HCT116 (cell line): ENCODE measurements around the gene FASLG. TPM values are rescaled to one million over a fixed set of nuclear protein-coding genes. Genes with fewer than 3 reads are reported as not detected.

Source experiments
- ATAC-seq: fragments of 200-7000 bp; cut with Tn5 transposase; 2 replicates; pipeline ENCODE4 v1.9.1; 2020; ENCODE audit warnings: mild to moderate bottlenecking, moderate library complexity
- BruUV-seq: library from RNA; stranded (reverse); fragments of 400-500 nt; replicated peaks from 2 replicates; lab custom pipeline; 2021; lab: Mats Ljungman, UMichigan
- CTCF ChIA-PET: fragments of 300-600 bp; sonication (Branson Sonifier 250); formaldehyde crosslinking; loops from one replicate; lab custom pipeline; 2021; ENCODE audit warnings: antibody characterized with exemption; lab: Charles Lee
- POLR2A ChIA-PET: fragments of 300-600, 350-600 bp; sonication (Branson Sonifier 250); formaldehyde crosslinking; loops from one replicate; lab custom pipeline; 2021; ENCODE audit warnings: antibody characterized with exemption; lab: Charles Lee
- RAD21 ChIA-PET, 2 experiments: fragments of 300-600 bp; sonication (Branson Sonifier 250); formaldehyde crosslinking; loops; one replicate each; lab custom pipeline; 2023; ENCODE audit warnings: low total read pairs in 2 of 2; ENCODE audit not compliant: uncharacterized antibody in 2 of 2, unreplicated experiment in 2 of 2, low non-redundant PET in 1 of 2; lab: Charles Lee
- DNase-seq: peaks from one replicate; pipeline ENCODE4 v3.0.0-alpha.2; 2010; ENCODE audit warnings: low read depth, low spot score
- H2AFZ ChIP-seq: fragments of 200-600 bp; shearing (Covaris generic), sonication (generic); 2 replicates; pipeline ENCODE4 v1.6.1; 2017; ENCODE audit warnings: low read depth, mixed run types, mixed read lengths, antibody characterized with exemption, low read length; ENCODE audit not compliant: poor library complexity, severe bottlenecking
- H3K27ac ChIP-seq: 2 replicates; pipeline ENCODE4 v1.5.1; 2012; ENCODE audit warnings: low read depth, low read length
- H3K27me3 ChIP-seq: fragments of 200-600 bp; sonication (generic); 2 replicates; pipeline ENCODE4 v1.6.1; 2016; ENCODE audit warnings: mixed run types, low read length, mixed read lengths; ENCODE audit not compliant: insufficient read depth
- H3K36me3 ChIP-seq, 2 experiments: fragments of 200-500 bp in 1 of 2; fragments of 200-600 bp in 1 of 2; sonication (Bioruptor generic) in 1 of 2; sonication (generic) in 1 of 2; 2 replicates each; pipeline versions ENCODE4 v1.5.1 to v1.6.1; 2014 to 2016; ENCODE audit warnings: low read length in 2 of 2, inconsistent platforms in 1 of 2, mixed read lengths in 1 of 2, mixed run types in 1 of 2; ENCODE audit not compliant: insufficient read depth in 2 of 2, control insufficient read depth in 1 of 2
- H3K4me1 ChIP-seq, 2 experiments: fragments of 200-600 bp in 1 of 2; sonication (generic) in 1 of 2; 2 replicates each; pipeline versions ENCODE4 v1.5.1 to v1.6.1; 2012 to 2017; ENCODE audit warnings: low read length in 2 of 2, inconsistent platforms in 1 of 2, mild to moderate bottlenecking in 1 of 2, mixed read lengths in 1 of 2, mixed run types in 1 of 2, moderate library complexity in 1 of 2; ENCODE audit not compliant: insufficient read depth in 2 of 2, control insufficient read depth in 1 of 2
- H3K4me2 ChIP-seq: fragments of 200-600 bp; sonication (generic); 2 replicates; pipeline ENCODE4 v1.6.1; 2017; ENCODE audit warnings: mixed run types, low read length, mixed read lengths
- H3K4me3 ChIP-seq, 2 experiments: fragments of 200-600 bp in 1 of 2; sonication (generic) in 1 of 2; replicated peaks in 1 of 2; 2 replicates each; pipeline ENCODE4 v1.5.1; 2011 to 2016; ENCODE audit warnings: low read length in 2 of 2, control low read depth in 1 of 2, low read depth in 1 of 2, mild to moderate bottlenecking in 1 of 2, mixed read lengths in 1 of 2, mixed run types in 1 of 2
- H3K79me2 ChIP-seq: fragments of 200-600 bp; sonication (generic); 2 replicates; pipeline ENCODE4 v1.6.1; 2017; ENCODE audit warnings: mild to moderate bottlenecking, mixed run types, low read length, moderate library complexity, mixed read lengths; ENCODE audit not compliant: insufficient read depth
- H3K9ac ChIP-seq: fragments of 200-600 bp; sonication (generic); 2 replicates; pipeline ENCODE4 v1.6.1; 2016; ENCODE audit warnings: low read length, mixed read lengths
- H3K9me2 ChIP-seq: fragments of 200-600 bp; sonication (generic), shearing (Covaris generic); 2 replicates; pipeline ENCODE4 v1.6.1; 2017; ENCODE audit warnings: mixed run types, mild to moderate bottlenecking, moderate library complexity; ENCODE audit not compliant: insufficient read depth
- H3K9me3 ChIP-seq, 2 experiments: fragments of 200-500 bp in 1 of 2; fragments of 200-600 bp in 1 of 2; sonication (Bioruptor generic) in 1 of 2; sonication (generic) in 1 of 2; 2 replicates each; pipeline ENCODE4 v1.6.1; 2014 to 2017; ENCODE audit warnings: low read length in 2 of 2, mixed read lengths in 2 of 2, inconsistent platforms in 1 of 2, low read depth in 1 of 2, mild to moderate bottlenecking in 1 of 2, mixed run types in 1 of 2, moderate library complexity in 1 of 2; ENCODE audit not compliant: control insufficient read depth in 1 of 2, insufficient read depth in 1 of 2
- H4K20me1 ChIP-seq: fragments of 200-600 bp; sonication (generic), shearing (Covaris generic); 2 replicates; pipeline ENCODE4 v1.6.1; 2017; ENCODE audit warnings: mixed run types, mild to moderate bottlenecking, moderate library complexity; ENCODE audit not compliant: insufficient read depth
- JUND ChIP-seq: IDR thresholded peaks from 2 replicates; pipeline ENCODE4 v1.6.1; 2012
- SP1 ChIP-seq: IDR thresholded peaks from 2 replicates; pipeline ENCODE4 v1.6.1; 2012; ENCODE audit warnings: low read depth
- YY1 ChIP-seq: IDR thresholded peaks from 2 replicates; pipeline ENCODE4 v1.6.1; 2011; ENCODE audit warnings: low read length, low read depth, moderate library complexity, mild to moderate bottlenecking; ENCODE audit not compliant: insufficient replicate concordance; ENCODE audit errors: extremely low read depth
- ZFX ChIP-seq: fragments of 450-650 bp; IDR thresholded peaks from 2 replicates; pipeline ENCODE4 v1.6.1; 2017
- ZNF274 ChIP-seq: fragments of 200-500 bp; sonication (Bioruptor generic); IDR thresholded peaks from 2 replicates; pipeline ENCODE4 v1.6.1; 2014; ENCODE audit warnings: mild to moderate bottlenecking, low read depth, low read length, inconsistent platforms
- intact Hi-C: fragments of 100-400 bp; cut with micrococcal nuclease; formaldehyde crosslinking; loops from 2 replicates; pipeline ENCODE4 v1.10.0; 2022
- total RNA-seq: library from RNA; stranded (reverse); gene quantifications from one replicate; pipeline ENCODE4 v1.2.1, GENCODE V29; 2021; ENCODE audit not compliant: unreplicated experiment
- TF ChIP-seq, protein P1 (sequence below): IDR thresholded peaks from 2 replicates; pipeline ENCODE4 v1.6.1; 2012; ENCODE audit warnings: low read depth
- TF ChIP-seq, protein P2 (sequence below): IDR thresholded peaks from 2 replicates; pipeline ENCODE4 v1.6.1; 2012

The FASLG gene
- total RNA-seq, 1 experiment from 2014 or later: not detected

DNA sequence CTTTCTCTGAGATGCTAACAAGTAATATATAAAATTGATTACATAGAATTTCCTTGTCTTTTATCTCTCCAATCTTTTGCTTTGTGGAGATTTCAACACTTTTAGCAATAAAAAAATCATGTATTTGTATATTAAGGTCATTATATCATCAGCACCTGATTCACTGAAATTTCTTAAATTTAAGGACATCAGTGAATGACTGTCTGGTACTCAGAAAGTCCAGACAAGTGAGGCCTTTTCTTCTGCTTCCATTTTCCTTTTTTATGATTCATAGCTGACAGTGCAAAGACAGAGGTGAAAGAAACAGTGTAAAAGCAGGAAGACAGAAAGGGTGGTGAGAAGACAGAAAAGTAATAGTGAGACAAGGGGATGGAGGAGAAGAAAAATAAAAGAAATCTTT is 54.6 kb downstream of the FASLG start:
- Histone ChIP-seq H3K36me3 (no peaks in the 10 kb centered on the region), H3K27ac (no peak overlapping the region), H4K20me1 (no peaks in the 10 kb centered on the region), H3K27me3 (no peaks in the 10 kb centered on the region), H2AFZ (no peak overlapping the region), H3K9ac (no peak overlapping the region), H3K4me1 (no peaks in the 10 kb centered on the region), H3K4me2 (no peak overlapping the region), H3K9me3 (no peaks in the 10 kb centered on the region), H3K79me2 (no peaks in the 10 kb centered on the region), H3K9me2 (0 out of 2 replicates have a peak, but pooled peaks cover 4% of the 10 kb centered on the region), H3K4me3 (no peak overlapping the region)
- ATAC-seq: no peak
- BruUV-seq: no TSS peak
- CTCF ChIA-PET: no interaction called here
- TF ChIP-seq JUND (no peak), YY1 (no peak), SP1 (no peak), ZNF274 (no peak), ZFX (no peak)
- TF ChIP-seq, protein P1, sequence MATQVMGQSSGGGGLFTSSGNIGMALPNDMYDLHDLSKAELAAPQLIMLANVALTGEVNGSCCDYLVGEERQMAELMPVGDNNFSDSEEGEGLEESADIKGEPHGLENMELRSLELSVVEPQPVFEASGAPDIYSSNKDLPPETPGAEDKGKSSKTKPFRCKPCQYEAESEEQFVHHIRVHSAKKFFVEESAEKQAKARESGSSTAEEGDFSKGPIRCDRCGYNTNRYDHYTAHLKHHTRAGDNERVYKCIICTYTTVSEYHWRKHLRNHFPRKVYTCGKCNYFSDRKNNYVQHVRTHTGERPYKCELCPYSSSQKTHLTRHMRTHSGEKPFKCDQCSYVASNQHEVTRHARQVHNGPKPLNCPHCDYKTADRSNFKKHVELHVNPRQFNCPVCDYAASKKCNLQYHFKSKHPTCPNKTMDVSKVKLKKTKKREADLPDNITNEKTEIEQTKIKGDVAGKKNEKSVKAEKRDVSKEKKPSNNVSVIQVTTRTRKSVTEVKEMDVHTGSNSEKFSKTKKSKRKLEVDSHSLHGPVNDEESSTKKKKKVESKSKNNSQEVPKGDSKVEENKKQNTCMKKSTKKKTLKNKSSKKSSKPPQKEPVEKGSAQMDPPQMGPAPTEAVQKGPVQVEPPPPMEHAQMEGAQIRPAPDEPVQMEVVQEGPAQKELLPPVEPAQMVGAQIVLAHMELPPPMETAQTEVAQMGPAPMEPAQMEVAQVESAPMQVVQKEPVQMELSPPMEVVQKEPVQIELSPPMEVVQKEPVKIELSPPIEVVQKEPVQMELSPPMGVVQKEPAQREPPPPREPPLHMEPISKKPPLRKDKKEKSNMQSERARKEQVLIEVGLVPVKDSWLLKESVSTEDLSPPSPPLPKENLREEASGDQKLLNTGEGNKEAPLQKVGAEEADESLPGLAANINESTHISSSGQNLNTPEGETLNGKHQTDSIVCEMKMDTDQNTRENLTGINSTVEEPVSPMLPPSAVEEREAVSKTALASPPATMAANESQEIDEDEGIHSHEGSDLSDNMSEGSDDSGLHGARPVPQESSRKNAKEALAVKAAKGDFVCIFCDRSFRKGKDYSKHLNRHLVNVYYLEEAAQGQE: no peak
- TF ChIP-seq, protein P2, sequence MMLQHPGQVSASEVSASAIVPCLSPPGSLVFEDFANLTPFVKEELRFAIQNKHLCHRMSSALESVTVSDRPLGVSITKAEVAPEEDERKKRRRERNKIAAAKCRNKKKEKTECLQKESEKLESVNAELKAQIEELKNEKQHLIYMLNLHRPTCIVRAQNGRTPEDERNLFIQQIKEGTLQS: no peak
- no peak for DNase-seq
- intact Hi-C loops: loop anchor here (5.0 kb wide), 1 partner anchor 711 kb away; no protein-coding TSS in a partner anchor
- POLR2A ChIA-PET: no interaction called here
- RAD21 ChIA-PET: no interaction called here

Other genes starting within 250 kb of the FASLG start
- not detected for gene C1orf105, start 238.4 kb upstream of the FASLG start, total RNA-seq
- 11.9 TPM for gene PIGC, start 215.0 kb upstream of the FASLG start, total RNA-seq
- 22.6 TPM for gene SUCO, start 126.0 kb upstream of the FASLG start, total RNA-seq